CD14-positive monocyte (primary cell): Measurements from ENCODE around the gene ATRX. TPM values are rescaled to one million over a fixed set of nuclear protein-coding genes. Genes with fewer than 3 reads are reported as not detected.
"Not testable (repeated sequence)": the region's sequence is repeated elsewhere in the genome, so short reads cannot be mapped to it uniquely, and the experiment has no call there.

Source experiments
- DNase-seq, 3 donors: peaks; one replicate each; pipeline ENCODE4 v3.0.0-alpha.2; 2011 to 2022
- H2AFZ ChIP-seq: 2 replicates; pipeline ENCODE4 v1.6.0; 2012; ENCODE audit warnings: mild to moderate bottlenecking, low read depth, low read length, inconsistent platforms; ENCODE audit not compliant: insufficient read depth, poor library complexity, severe bottlenecking
- H3K27ac ChIP-seq, 2 donors: 1 replicate in 1 of 2; 2 replicates in 1 of 2; pipeline ENCODE4 v1.5.1; 2012 to 2013; ENCODE audit warnings: low read length in 2 of 2, control low read depth in 1 of 2, inconsistent platforms in 1 of 2, low read depth in 1 of 2, mild to moderate bottlenecking in 1 of 2
- H3K27me3 ChIP-seq, 2 donors: one replicate each; pipeline versions ENCODE4 v1.6.0 to v1.6.1; 2011 to 2013; ENCODE audit warnings: low read length in 2 of 2; ENCODE audit not compliant: control insufficient read depth in 2 of 2, insufficient read depth in 2 of 2
- H3K36me3 ChIP-seq, 2 donors: replicated peaks in 1 of 2; 1 replicate in 1 of 2; 2 replicates in 1 of 2; pipeline versions ENCODE4 v1.5.1 to v1.6.1; 2012 to 2013; ENCODE audit warnings: low read length in 2 of 2, control low read depth in 1 of 2, inconsistent platforms in 1 of 2, mild to moderate bottlenecking in 1 of 2; ENCODE audit not compliant: insufficient read depth in 2 of 2, control insufficient read depth in 1 of 2
- H3K4me1 ChIP-seq, 2 donors: 1 replicate in 1 of 2; 2 replicates in 1 of 2; pipeline versions ENCODE4 v1.5.1 to v1.6.1; 2012 to 2013; ENCODE audit warnings: low read length in 2 of 2, control low read depth in 1 of 2, inconsistent platforms in 1 of 2, mild to moderate bottlenecking in 1 of 2, moderate library complexity in 1 of 2; ENCODE audit not compliant: insufficient read depth in 2 of 2, control insufficient read depth in 1 of 2
- H3K4me2 ChIP-seq: replicated peaks from 2 replicates; pipeline ENCODE3; 2012; ENCODE audit warnings: low read length, moderate library complexity, mild to moderate bottlenecking; ENCODE audit not compliant: poor library complexity, severe bottlenecking; ENCODE audit errors: extremely low read depth
- H3K4me3 ChIP-seq, 3 experiments: fragments of 200-600 bp in 1 of 3; sonication (generic) in 1 of 3; replicated peaks in 1 of 3; 1 replicate in 2 of 3; 2 replicates in 1 of 3; pipeline ENCODE4 v1.5.1; 2011 to 2013; ENCODE audit warnings: low read length in 3 of 3, mild to moderate bottlenecking in 3 of 3, control low read depth in 2 of 3, low read depth in 2 of 3, inconsistent platforms in 1 of 3, moderate library complexity in 1 of 3
- H3K79me2 ChIP-seq: 2 replicates; pipeline ENCODE4 v1.6.0; 2012; ENCODE audit warnings: mild to moderate bottlenecking, control low read depth, inconsistent platforms, low read length, moderate library complexity; ENCODE audit not compliant: insufficient read depth
- H3K9ac ChIP-seq: 2 replicates; pipeline ENCODE4 v1.6.0; 2017; ENCODE audit warnings: low read length, mild to moderate bottlenecking; ENCODE audit not compliant: insufficient read depth, poor library complexity, severe bottlenecking
- H3K9me3 ChIP-seq, 2 donors: replicated peaks in 1 of 2; 1 replicate in 1 of 2; 2 replicates in 1 of 2; pipeline versions ENCODE4 v1.5.1 to v1.6.1; 2012 to 2013; ENCODE audit warnings: low read length in 2 of 2, control low read depth in 1 of 2; ENCODE audit not compliant: control insufficient read depth in 1 of 2, insufficient read depth in 1 of 2
- H4K20me1 ChIP-seq: 2 replicates; pipeline ENCODE4 v1.6.0; 2012; ENCODE audit warnings: mild to moderate bottlenecking, low read length, control low read depth, moderate library complexity; ENCODE audit not compliant: insufficient read depth
- H3K27ac Mint-ChIP-seq, 7 donors: one replicate each; pipeline ENCODE4 v1.8.0; 2020; ENCODE audit warnings: mild to moderate bottlenecking in 7 of 7, mixed read lengths in 7 of 7, moderate library complexity in 6 of 7, inconsistent platforms in 2 of 7
- H3K27me3 Mint-ChIP-seq, 3 donors: one replicate each; pipeline ENCODE4 v1.8.0; 2021 to 2022; ENCODE audit warnings: low read depth in 3 of 3, mild to moderate bottlenecking in 3 of 3, mixed read lengths in 3 of 3, moderate library complexity in 3 of 3, inconsistent platforms in 1 of 3
- H3K36me3 Mint-ChIP-seq, 2 donors: one replicate each; pipeline ENCODE4 v1.8.0; 2020; ENCODE audit warnings: mixed read lengths in 2 of 2, inconsistent platforms in 1 of 2, mild to moderate bottlenecking in 1 of 2
- H3K4me1 Mint-ChIP-seq: one replicate; pipeline ENCODE4 v1.8.0; 2020; ENCODE audit warnings: mild to moderate bottlenecking, mixed read lengths
- H3K4me3 Mint-ChIP-seq, 2 donors: one replicate each; pipeline ENCODE4 v1.8.0; 2020; ENCODE audit warnings: mild to moderate bottlenecking in 2 of 2, mixed read lengths in 2 of 2, moderate library complexity in 1 of 2
- H3K9me3 Mint-ChIP-seq, 7 donors: one replicate each; pipeline ENCODE4 v1.8.0; 2020 to 2022; ENCODE audit warnings: mixed read lengths in 7 of 7, mild to moderate bottlenecking in 6 of 7, moderate library complexity in 6 of 7, inconsistent platforms in 2 of 7
- WGBS: methylation state at CpG from one replicate; pipeline ENCODE4 v1.1.5; 2013; ENCODE audit warnings: missing lambda C conversion rate; ENCODE audit not compliant: insufficient coverage; 5-methylcytosine and 5-hydroxymethylcytosine counted together
- intact Hi-C, 2 donors: fragments of 100-400 bp; cut with micrococcal nuclease; formaldehyde crosslinking; loops; one replicate each; pipeline versions ENCODE4 v1.15.0 to v1.15.1; 2023
- polyA plus RNA-seq, 3 donors: library from polyadenylated mRNA; depleted of rRNA in 1 of 3; unstranded in 2 of 3; stranded (reverse) in 1 of 3; fragments of 300-500 nt in 2 of 3; fragments of >200 nt in 1 of 3; fragmentation: Illumina TruSeq in 2 of 3; gene quantifications; 1 replicate in 2 of 3; 2 replicates in 1 of 3; pipeline ENCODE4 v1.2.3, GENCODE V29; 2012 to 2021
- TF ChIP-seq, protein P1 (sequence below): fragments of 200-600 bp; IDR thresholded peaks from one replicate; pipeline ENCODE4 v1.8.0; 2022; ENCODE audit warnings: antibody characterized with exemption, mild to moderate bottlenecking

Gene ATRX
- polyA plus RNA-seq, 3 donors = 8.6 to 18.3 (median 17.3) TPM

DNA sequence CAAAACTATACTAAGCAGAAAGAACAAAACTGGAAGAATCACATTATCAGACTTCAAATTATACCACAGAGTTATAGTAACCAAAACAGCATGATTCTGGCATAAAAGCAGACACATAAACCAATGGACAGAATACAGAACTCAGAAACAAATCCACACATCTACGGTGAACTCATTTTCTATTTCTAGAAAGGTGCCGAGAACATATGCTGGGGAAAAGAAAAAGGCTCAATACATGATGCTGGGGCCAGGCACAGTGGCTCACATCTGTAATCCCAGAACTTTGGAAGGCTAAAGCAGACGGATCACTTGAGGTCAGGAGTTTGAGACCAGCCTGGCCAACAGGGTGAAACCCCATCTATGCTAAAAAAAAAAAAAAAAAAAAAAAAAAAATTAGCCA is 52.7 kb downstream of the ATRX start:
- no CpG with 5 or more reads among the region's 3 CpGs for WGBS
- Histone ChIP-seq H4K20me1 (peaks cover 61% of the 10 kb centered on the region), H2AFZ (no peak overlapping the region), H3K4me1 (no peaks in the 10 kb centered on the region), H3K79me2 (peaks cover 91% of the 10 kb centered on the region), H3K27me3 (no peaks in the 10 kb centered on the region), H3K9me3 (no peaks in the 10 kb centered on the region), H3K36me3 (no peaks in the 10 kb centered on the region), H3K4me3 (no peak overlapping the region), H3K4me2 (no peak overlapping the region), H3K27ac (no peak overlapping the region), H3K9ac (no peak overlapping the region)
- peaks cover 0 to 1% (median 0%) of the 10 kb centered on the region in 3 donors for H3K27me3 Mint-ChIP-seq
- H3K4me1 Mint-ChIP-seq = peaks cover 13% of the 10 kb centered on the region
- intact Hi-C loops = no loop called here
- no peak overlapping the region for H3K4me3 Mint-ChIP-seq
- TF ChIP-seq, protein P1, sequence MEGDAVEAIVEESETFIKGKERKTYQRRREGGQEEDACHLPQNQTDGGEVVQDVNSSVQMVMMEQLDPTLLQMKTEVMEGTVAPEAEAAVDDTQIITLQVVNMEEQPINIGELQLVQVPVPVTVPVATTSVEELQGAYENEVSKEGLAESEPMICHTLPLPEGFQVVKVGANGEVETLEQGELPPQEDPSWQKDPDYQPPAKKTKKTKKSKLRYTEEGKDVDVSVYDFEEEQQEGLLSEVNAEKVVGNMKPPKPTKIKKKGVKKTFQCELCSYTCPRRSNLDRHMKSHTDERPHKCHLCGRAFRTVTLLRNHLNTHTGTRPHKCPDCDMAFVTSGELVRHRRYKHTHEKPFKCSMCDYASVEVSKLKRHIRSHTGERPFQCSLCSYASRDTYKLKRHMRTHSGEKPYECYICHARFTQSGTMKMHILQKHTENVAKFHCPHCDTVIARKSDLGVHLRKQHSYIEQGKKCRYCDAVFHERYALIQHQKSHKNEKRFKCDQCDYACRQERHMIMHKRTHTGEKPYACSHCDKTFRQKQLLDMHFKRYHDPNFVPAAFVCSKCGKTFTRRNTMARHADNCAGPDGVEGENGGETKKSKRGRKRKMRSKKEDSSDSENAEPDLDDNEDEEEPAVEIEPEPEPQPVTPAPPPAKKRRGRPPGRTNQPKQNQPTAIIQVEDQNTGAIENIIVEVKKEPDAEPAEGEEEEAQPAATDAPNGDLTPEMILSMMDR = no peak
- H3K9me3 Mint-ChIP-seq = peaks cover 0 to 3% (median 0%) of the 10 kb centered on the region in 7 donors
- H3K27ac Mint-ChIP-seq = no peak overlapping the region
- H3K36me3 Mint-ChIP-seq = no peaks in the 10 kb centered on the region
- DNase-seq = no peak

GRCh38 chrX:77731821-77732419 is 54.1 kb downstream of the ATRX start:
- Histone ChIP-seq H3K4me3 (no peak overlapping the region), H3K27ac (no peak overlapping the region), H3K4me2 (no peak overlapping the region), H3K79me2 (peaks cover 91% of the 10 kb centered on the region), H2AFZ (no peak overlapping the region), H3K9me3 (no peaks in the 10 kb centered on the region), H3K4me1 (no peaks in the 10 kb centered on the region), H3K36me3 (no peaks in the 10 kb centered on the region), H4K20me1 (peaks cover 68% of the 10 kb centered on the region), H3K9ac (no peak overlapping the region), H3K27me3 (no peaks in the 10 kb centered on the region)
- H3K27ac Mint-ChIP-seq = peak overlapping the region in 1 of 7 donors; percentile 36
- H3K4me3 Mint-ChIP-seq = no peak overlapping the region
- no peak for DNase-seq
- no peaks in the 10 kb centered on the region for H3K36me3 Mint-ChIP-seq
- peaks cover 0 to 1% (median 0%) of the 10 kb centered on the region in 3 donors for H3K27me3 Mint-ChIP-seq
- WGBS = 87% methylated on average over 3 of the region's 7 CpGs
- TF ChIP-seq, protein P1 = no peak
- H3K4me1 Mint-ChIP-seq = peaks cover 13% of the 10 kb centered on the region
- peaks cover 0 to 3% (median 0%) of the 10 kb centered on the region in 7 donors for H3K9me3 Mint-ChIP-seq
- intact Hi-C loops = no loop called here

DNA sequence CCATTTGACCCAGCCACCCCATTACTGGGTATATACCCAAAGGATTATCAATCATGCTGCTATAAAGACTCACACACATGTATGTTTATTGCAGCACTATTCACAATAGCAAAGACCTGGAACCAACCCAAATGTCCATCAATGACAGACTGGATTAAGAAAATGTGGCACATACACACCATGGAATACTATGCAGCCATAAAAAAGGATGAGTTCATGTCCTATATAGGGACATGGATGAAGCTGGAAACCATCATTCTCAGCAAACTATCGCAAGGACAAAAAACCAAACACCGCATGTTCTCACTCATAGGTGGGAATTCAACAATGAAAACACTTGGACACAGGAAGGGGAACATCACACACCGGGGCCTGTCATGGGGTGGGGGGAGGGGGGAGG is 59.9 kb downstream of the ATRX start:
- H2AFZ ChIP-seq, H3K36me3 ChIP-seq, H3K27ac Mint-ChIP-seq, H3K9ac ChIP-seq, H3K36me3 Mint-ChIP-seq, DNase-seq, H3K4me2 ChIP-seq, H3K27me3 Mint-ChIP-seq, H3K4me3 ChIP-seq, H3K27ac ChIP-seq, H3K4me1 ChIP-seq, intact Hi-C loops, H3K27me3 ChIP-seq, H3K9me3 ChIP-seq, H3K9me3 Mint-ChIP-seq, H3K4me3 Mint-ChIP-seq: not testable (repeated sequence)
- Histone ChIP-seq H4K20me1 (peaks cover 57% of the 10 kb centered on the region), H3K79me2 (peaks cover 69% of the 10 kb centered on the region)
- WGBS = no CpG with 5 or more reads among the region's 3 CpGs
- peaks cover 12% of the 10 kb centered on the region for H3K4me1 Mint-ChIP-seq
